Stimulated activated CD8-positive, alpha-beta memory T cell treated with anti-CD3 and anti-CD28 coated beads, Interleukin-12 subunit alpha, Interleukin-12 subunit beta, amount 100 ng/mL, for 4 hours (primary cell): Measurements from ENCODE around the gene AEN.

ENCODE experiments used
- DNase-seq: peaks from one replicate; pipeline ENCODE4 v3.0.0-alpha.2; 2020; ENCODE audit warnings: low read depth

Gene AEN

DNA sequence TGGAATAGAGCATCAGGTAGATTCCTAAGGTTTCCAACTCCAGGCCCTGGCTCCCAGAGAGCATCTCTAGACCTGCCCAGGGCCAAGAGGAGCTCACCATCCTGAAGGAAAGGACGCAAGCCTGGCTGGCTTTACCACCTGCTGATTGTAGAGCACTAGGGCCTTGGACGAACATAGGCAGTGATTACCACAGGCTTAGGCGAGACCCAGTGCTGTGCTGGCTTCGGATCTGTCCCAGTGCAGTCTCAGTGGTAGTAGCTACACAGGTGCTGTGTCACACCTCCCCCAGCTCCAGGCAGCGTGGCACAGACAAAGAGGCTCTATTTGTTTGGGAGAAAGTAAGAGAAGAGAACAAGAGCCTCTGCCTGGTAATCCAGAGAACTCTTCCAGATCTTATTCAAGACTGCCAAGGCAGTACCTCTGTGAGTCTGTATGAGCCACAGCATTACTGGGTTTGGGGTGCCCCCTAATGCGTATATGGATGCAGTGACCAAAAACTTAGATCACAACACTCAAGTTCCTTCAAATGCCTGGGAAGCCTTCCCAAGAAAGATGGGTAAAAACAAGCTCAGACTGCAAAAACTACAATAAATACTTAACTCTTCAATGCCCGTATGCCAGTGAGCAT, 43.1 kb downstream of the AEN start:
- DNase-seq = no peak

DNA sequence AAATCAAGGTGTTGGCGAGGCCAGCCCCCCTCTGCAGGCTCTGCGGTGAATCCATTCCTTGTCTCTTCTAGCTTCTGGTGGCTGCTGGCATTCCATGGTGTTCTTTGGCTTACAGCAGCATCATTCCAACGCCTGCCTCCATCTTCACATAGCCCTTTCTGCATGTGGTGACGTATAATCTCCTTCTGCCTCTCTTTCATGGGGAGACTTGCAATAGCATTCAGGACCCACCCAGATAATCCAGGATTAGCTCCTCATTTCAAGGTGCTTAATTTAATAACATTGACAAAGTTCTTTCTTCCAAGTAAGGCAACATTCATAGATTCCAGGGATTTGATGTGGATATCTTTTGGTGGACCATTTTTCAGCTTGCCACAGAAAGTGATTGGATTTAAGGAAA, 53.5 kb downstream of the AEN start:
- DNase-seq = no peak

DNA sequence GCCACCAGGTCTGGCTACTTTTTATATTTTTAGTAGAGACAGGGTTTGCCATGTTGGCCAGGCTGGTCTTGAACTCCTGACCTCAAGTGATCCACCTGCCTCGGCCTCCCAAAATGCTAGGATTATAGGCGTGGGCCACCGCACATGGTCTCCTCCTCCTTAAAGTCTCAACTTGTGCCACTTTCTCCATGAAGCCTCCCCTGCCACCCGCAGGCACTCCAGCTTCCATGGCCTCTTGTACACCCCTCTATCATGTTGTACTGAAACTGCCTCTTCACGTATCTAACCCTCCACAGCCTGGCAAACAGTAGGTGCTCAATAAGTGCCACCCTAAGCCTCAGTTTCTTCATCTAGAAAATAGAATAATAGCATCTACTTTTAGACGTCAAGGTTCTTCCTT, 57.6 kb downstream of the AEN start:
- no peak for DNase-seq

DNA sequence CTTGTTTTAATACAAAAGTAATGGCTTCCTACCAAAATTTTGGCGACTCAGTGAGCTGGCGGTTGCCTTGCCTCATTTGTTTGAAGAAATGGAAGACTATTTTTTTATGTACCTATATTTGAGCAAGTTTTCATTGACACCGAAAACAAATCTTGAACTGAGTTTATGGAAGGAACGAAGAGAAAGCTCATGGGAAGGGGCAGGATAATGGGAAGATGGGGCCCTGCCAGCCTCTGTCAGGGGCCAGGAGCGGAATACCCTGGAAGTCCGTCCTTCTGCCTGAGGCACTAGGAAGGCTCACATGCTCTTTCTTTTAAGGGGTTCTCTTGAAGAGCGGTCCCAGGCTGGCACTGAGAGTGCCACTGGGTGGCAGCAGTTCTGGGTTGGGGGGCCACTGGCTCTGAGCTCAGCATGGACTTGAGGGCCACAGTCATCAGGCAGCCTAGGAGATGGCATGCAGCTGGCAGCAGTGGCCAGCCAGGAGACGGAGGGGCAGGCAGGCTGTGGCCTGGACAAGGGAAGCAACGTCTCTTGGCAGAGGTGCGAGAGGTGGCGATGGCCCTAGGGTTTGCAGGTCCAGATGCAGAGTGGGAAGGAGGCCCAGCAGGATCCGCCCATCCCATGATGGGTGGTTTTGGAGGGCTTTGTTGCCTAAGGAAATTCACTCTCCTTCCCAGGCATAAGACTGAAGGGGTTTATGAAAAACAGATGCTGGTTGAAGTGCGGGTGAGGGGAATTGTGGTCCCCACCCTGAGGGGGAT, 59.3 kb downstream of the AEN start:
- no peak for DNase-seq

DNA sequence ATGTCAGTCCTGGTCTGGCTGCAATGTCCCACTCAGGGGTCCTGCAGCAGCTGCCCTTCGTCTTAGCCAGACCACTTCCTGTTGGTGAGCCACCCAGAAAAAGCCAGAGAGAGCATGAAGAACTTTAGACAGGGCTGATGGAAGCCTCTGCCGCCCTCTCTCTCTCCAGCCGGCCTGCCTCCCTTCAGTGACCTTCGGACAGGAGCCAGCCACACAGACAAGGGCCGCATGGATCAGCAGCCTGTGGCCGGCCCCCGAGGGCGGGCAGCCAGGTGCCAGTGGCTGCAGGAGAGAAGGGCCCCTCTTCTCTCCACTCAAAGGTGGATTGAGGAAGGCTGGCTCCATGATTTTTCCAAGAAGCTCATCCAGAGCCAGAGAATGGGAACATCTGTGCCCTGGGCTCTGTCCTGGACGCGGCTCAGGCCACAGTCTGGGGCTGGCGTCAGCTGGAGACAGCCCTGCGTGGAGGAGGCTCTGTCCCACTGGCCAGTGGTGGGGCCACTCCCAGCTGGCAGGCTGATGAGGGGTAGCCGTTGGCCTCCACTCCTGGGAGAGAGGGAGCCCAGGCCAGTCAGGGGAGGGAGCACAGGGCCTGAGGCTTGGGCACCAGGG, 60.6 kb downstream of the AEN start:
- no peak for DNase-seq
